ENCODE measurements around the gene RPS6KB1.
"Not testable (repeated sequence)": the region's sequence is repeated elsewhere in the genome, so short reads cannot be mapped to it uniquely, and the experiment has no call there.

RPS6KB1 gene

DNA sequence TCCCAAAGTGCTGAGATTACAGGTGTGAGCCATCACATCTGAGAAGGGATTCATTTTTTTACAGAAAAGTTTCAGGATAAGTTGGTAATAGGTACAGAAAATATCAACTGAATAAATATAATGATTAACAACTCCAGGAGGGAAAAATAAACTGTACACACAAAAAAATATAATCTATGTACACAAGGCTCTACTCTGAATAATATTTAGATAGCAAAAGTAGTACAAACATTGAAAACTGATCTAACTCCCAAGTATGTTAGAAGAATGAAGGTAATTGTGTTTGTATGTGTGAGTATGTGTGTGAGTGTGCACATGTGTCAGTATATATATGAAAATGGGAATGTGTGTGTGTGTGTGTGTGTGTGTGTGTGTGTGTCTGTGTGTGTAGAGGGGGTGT, 20.6 kb upstream of the RPS6KB1 start:
- DNase-seq: no peak

DNA sequence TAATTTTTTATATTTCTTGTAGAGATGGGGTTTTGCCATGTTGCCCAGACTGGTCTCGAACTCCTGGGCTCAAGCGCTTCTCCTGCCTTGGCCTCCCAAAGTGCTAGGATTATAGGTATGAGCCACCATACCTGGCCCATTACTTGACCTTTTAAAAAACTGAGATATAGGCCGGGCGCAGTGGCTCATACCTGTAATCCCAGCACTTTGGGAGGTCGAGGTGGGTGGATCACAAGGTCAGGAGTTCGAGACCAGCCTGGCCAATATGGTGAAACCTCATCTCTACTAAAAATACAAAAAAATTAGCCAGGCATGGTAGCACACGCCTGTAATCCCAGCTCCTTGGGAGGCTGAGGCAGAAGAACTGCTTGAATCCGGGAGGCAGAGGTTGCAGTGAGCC, 19.5 kb upstream of the RPS6KB1 start:
- DNase-seq: not testable (repeated sequence)

DNA sequence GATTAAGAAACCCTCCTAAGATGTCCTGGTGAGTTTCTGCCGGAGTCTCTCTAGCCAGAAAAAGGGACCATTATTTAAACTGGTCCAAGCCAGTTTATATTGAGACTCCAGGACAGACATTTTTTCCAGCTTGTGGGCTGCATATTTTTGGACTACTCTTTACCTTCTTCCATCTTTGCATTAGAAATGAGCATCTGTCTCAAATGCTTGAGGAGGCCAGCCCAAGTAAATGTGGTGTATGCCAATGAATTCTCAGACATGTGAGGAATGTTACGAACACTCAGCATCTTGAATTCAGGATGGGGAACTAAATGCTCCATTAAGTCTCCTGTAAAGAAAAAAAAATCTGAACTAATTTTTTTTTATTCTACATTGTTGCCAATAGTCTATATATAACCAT, 18.5 kb upstream of the RPS6KB1 start:
- no peak for DNase-seq

DNA sequence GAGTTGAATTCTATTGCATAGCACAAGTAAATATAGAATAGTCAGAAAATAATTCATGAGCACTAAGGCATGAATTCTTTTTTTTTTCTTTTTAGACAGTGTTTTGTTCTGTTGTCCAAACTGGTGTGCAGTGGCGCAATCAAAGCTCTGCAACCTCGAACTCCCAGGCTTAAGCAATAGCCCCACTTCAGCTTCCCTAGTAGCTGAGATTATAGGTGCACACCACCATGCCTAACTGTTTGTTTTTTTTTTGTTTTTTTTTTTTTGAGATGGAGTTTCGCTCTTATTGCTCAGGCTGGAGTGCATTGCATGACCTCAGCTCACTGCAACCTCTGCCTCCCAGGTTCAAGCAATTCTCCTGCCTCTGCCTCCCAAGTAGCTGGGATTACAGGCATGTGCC, 16.8 kb upstream of the RPS6KB1 start:
- DNase-seq: no peak

DNA sequence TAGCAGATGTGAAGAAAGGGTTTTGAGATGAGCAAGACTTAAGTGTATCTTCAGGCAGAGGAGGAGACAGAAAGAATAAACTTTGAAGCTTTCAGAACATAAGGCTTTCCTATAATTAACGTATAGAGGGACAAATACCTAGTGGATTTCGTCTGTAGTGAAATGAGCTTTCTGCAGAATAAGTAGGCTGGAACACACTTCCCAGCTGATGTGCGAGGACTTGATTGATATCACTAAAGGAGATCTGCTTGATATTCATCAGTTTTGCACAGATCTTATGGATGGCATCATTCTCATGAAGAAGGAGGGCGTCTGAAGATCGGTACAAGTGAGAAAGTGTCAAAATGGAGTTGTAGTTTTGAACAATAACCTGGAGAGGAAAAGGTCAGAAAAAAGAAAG, 15.0 kb upstream of the RPS6KB1 start:
- DNase-seq: no peak

DNA sequence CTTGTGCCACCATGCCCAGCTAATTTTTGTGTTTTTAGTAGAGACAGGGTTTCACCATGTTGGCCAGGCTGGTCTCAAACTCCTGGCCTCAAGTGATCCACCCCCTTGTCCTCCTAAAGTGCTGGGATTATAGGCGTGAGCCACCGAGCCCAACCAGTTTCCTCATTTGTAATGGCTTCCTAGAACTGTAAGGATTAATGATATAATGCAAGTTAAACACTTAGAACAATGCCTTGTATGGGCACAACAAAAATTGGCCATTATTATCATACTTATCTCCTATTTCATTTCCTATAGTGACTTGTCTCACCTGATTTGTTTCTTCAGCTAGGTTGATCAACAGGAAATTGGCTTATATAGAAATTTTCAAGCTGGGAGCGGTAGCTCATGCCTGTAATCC, 14.3 kb upstream of the RPS6KB1 start:
- DNase-seq: no peak

DNA sequence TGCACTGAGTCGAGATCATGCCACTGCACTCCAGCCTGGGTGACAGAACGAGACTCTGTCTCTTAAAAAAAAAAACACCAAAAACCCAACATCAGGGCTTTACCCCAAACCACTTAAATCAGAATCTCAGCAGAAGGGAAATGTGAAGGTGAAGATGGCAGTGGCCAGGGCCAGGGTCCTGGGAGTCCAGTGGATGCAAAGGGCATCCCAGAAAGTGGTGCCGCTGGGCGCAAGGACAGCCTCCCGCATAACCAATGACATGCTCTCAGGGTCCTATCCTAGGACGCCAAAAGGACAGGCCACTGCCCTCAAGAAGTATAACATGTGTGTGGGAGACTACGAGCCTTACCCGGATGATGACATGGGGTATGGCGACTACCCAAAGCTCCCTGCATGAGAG, 8.1 kb upstream of the RPS6KB1 start:
- no peak for DNase-seq

DNA sequence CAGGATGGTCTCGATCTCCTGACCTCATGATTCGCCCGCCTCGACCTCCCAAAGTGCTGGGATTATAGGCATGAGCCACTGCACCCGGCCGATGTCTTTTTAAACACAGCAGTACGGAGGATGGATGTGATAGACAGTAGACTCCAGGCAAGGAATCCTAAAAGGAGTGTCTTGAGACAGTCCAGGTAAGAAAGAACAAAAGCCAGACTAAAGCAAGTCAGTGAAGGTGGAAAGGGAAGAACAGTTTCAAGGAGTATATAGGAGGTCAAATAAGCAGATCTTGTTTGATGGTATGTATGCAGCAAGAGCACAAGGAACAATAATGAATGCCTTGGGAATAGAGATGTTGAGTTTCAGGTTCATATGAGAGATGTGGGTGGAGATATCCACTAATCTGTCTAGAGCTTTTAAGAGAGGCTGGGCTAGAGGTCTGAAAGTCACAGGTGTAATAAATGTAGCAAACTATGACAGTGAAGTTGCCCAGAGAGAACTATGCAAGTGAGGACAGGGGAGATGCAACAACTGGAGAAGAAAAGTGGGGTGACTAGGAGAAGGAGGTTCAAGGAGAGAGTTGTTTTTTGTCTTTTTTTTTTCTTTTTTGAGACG, 4.7 kb upstream of the RPS6KB1 start:
- DNase-seq: no peak

DNA sequence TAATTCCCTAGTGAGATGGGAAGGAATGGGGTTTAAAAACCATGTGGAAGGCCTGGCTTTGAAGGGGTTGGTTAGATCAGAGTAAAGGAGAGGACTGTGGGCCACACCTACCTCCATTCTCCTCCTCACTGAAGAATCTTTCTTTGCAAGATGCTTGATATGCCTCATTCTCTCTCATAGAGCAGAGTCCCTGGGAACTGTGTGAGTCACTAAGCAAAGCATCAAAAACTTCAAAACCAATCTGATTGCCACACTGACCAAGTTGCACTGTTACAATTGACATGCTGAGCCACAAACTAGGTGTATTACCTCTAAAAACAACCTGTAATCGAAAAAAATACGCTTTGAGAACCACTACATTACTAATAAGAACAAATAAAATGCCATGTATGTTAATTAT, 2.2 kb upstream of the RPS6KB1 start:
- DNase-seq: no peak

DNA sequence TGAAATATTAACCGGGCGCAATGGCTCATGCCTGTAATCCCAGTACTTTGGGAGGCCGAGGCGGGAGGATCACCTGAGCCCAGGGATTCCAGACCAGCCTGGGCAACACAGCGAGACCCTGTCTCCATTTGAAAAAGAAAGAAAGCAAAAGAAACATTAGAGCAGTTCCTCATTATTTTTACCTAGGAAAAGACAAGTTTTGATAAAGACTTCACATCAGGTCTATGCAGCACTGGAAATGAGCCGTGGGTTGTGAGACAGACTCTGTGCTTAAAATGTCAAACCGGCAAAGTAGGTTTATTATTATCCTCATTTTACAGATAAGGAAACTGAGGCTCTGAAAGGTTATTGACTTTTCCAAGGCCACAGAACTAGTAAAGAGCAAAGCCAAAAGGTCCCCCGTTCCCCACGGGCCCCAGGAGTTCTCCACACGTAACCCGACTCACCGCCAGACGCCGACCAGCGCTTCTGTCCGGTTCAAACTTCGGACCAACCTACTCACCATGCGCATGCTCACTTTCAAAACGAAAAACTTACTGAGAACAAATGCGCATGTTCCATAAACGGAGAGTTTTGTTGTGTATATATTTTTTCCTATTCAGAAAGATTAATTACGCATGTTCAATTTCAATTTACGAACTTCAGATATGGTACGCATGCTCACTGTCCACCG, 534 bp upstream of the RPS6KB1 start:
- no peak for DNase-seq

DNA sequence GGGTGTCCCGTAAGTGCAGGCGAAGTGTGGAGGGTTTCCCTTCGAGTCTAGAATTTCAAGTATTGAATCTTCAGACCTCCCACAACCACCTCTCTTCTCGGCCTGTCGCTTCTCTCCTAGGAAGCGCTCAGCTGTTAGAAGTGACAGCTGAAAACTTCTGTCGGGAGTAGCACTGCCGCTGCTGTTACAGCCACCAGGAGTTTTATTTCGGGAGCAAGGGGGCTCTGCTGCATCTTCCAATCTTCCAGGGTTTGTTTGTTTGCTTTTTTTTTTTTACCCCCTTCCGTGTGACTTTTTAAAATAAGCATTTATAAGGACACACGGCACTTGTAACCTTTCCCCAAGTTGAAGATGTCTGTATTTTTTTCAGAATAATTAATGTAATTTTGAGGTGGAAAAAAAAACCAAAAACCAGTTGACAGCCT, 767 bp downstream of the RPS6KB1 start:
- no peak for DNase-seq

DNA sequence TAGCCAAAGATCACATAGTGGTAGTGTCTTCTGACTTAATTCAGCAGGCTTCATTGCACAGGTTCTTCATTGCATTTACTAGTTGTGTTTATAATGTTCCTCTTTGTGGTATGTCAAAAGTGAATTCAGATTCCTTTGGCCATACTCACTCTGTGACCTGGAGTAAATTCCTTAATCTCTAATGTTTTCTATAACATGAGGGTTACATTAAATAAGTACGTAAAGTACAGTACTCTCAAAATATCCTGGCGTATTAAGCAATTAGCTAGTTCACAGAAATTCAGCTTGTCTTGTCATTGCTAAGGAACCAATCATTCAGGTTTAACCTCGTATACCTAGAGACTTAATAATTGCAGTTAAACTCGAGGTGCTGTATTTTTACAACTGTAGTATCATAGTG, 4.2 kb downstream of the RPS6KB1 start:
- DNase-seq: no peak

DNA sequence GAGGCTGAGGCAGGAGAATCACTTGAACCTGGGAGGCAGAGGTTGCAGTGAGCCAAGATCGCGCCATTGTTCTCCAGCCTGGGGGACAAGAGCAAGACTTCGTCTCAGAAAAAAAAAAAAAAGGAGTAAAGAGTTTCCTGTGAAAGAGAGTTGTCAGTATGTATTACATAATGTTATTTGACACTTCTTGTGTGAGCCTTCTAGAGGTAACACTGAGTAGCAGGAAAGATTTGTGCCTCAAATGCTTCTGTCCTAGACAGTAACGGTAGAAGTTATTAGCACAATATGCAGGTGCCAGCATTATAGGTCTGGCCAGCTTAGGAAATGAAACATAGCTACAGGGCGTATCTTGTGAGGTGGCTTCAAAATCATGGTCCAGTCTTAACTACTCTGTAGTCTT, 6.2 kb downstream of the RPS6KB1 start:
- no peak for DNase-seq

DNA sequence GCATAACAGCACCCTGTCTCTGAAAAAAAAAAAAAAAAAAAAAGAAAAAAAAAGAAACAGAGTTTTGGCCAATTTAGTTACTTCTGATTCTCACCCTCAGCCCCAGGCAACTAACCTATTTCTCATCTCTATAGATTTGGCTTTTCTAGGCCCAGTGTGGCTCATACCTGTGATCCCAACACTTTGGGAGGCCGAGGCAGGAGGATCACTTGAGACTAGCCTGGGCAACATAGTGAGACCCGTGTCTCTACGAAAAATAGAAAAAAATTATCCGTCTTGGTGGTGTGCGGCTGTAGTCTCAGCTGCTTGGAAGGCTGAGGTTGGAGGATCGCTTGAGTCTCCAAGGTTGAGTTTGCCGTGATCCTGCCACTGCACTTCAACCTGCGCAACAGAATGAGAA, 8.7 kb downstream of the RPS6KB1 start:
- DNase-seq: no peak

DNA sequence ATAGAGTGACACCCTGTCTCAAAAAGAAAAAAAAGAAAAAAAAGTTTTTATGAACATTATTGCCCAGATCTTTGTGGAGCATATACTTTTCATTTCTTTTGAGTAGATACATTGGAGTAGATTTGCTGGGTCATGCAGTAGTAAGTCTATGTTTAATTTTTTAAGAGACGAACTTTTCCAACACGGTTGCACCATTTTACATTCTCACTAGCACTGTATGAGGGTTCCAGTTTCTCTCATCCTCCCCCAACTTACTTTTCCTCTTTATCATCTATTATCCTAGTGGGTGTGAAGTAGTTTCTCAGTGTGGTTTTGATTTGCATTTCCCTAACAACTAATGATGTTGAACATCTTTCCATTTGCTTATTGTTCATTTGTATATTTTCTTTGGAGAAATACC, 10.5 kb downstream of the RPS6KB1 start:
- no peak for DNase-seq

DNA sequence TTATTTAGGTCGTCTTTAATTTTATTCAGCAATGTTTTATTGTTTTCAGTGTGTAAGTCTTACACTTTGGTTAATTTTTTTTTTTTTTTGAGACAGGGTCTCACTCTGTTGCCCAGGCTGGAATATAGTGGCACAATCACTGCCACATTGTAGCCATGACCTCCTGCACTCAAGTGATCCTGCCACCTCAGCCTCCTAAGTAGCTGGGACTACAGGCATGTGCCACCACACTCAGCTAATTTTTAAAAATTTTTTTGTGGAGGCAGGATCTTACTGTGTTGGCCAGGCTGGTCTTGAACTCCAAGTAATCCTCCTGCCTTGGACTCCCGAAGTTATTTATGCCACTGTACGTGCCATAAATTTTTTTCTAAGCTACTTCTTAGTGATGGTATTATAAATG, 14.5 kb downstream of the RPS6KB1 start:
- no peak for DNase-seq

DNA sequence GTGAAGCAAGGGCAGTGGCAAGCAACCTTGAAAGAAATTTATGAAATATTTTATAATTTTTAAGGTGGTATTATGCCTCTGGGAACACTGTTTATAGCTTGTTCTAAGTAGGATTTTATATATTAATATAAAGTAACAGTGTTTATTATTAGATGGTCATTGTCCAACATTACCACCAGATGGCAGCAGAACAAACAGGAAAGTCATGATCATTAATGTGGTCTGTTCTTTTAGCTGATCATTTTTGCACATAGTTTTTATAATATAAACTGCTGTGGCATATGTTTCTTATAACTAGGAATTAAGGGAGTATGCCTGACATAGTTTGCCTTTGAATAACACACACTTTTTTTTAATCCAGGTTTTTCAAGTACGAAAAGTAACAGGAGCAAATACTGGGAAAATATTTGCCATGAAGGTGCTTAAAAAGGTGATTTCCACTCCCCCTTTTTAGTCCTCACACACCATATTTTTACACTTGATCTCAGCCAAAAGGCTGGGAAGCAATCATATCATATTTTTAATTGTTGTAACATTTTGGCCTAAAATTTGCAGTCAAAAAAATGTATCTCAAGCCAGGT, 21.4 kb downstream of the RPS6KB1 start:
- no peak for DNase-seq

DNA sequence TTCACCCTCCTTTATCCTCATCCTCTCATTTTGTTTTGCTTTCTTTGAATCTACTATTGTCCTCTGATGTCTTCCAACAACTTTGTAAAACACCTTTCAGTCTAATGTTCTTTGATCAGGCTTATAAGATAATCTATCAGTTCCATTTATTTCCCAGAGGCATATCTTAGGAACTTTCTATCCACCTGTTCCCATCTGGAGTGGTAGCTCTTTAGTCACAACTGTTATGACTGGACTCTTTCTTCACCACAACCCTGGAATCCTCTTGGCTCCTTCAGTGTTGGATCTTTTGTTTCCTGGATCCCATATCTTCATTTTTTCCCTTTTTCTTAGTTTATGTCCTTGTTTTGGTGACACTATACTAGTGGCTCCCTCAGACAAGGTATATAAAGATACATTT, 23.5 kb downstream of the RPS6KB1 start:
- DNase-seq: no peak

DNA sequence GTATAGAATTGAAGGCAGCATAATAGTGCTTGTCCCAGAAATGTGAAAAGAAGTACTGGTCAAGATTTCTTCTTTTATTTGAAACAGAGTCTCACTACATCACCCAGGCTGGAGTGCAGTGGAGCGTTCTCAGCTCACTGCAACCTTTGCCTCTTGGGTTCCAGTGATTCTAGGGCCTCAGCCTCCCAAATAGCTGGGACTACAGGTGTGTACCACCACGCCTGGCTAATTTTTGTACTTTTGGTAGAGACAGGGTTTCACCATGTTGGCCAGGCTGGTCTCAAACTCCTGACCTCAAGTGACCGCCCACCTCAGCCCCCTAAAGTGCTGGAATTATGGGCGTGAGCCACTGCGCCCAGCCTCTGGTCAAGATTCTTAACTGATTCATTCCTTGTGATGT, 27.7 kb downstream of the RPS6KB1 start:
- not testable (repeated sequence) for DNase-seq

DNA sequence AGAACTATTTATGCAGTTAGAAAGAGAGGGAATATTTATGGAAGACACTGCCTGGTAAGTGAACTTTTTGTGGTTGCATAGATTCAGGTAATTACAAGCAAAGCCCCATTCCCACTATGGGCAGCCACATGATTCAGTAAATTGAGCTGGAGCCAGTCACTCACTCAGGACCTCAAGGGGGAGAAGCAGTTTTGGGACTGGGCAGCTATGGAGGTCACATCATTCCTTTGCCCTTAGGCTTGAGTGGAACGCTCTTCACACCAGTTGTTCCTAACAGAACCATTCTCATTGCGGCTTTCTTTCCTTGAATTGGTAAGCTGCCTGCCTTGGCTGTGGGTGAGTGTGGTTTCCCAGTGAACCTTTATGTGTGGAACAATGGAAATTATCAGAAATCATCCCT, 37.2 kb downstream of the RPS6KB1 start:
- DNase-seq: not testable (repeated sequence)

DNA sequence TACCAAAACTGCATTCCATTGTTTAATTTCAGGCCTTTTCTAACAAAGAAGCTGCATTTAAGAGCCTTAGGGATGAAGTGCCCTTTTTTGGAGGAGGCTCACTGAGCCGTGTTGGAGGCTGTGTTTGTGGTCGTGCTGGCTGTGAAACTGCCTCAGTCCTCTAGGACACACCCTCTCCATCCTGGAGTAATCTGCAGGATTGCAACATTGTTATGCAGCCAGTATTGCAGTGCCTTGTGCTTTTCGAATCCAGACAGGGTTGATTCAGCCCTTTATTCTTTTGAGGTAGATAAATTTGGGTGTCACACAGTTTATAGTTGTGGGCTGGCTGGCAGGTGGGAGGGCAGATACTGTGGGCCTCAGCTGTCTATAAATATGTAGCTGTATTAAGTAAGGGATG, 37.8 kb downstream of the RPS6KB1 start:
- not testable (repeated sequence) for DNase-seq

DNA sequence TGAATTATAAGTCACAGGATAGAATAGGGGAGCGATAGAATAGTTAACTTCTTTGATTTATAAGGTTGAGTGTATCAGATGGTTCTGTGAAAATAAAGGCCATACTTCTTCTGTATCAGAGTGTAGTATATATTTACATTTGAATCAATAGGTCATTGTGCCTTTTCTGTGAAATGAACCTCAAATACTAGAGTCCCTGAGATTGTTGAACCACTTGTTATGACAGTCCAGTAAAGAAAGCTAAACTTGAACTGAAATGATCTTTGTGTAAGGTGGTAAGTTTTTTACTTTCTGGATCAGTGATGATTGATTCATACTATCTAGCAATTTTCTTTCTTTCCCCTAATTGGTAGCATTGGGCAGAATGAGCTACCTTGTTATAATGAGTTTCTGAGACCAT, 40.4 kb downstream of the RPS6KB1 start:
- DNase-seq: not testable (repeated sequence)

DNA sequence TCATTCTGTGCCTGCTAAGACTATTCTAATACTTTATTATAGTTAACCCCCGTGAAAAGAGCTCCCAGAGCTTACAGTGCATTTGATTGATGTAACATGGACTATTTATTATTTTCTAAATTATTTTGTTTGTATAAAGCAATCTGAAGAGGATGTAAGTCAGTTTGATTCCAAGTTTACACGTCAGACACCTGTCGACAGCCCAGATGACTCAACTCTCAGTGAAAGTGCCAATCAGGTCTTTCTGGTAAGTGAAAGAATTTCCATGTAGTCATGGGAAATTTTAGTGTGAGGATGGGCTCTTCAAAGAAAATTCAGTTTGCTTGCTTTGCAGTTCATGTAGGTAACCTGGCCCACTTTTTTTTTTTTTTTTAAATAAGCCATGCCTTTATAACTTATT, 47.8 kb downstream of the RPS6KB1 start:
- not testable (repeated sequence) for DNase-seq

DNA sequence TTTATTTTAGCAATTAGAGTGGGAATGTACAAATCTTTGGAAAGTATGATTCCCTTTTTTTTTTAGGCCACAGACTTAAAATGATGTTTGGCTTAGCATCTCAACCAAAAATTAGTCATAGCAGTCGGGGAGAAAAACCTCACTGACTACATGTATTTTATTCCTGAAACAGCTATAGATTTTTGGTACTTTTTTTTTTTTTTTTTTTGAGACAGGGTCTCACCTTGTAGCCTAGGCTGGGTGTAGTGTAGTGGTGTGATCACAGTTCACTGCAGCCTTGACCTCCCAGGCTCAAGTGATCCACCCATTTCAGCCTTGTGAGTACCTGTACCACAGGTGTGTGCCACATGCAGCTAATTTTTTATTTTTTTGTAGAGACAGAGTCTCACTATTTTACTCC, 48.2 kb downstream of the RPS6KB1 start:
- no peak for DNase-seq

DNA sequence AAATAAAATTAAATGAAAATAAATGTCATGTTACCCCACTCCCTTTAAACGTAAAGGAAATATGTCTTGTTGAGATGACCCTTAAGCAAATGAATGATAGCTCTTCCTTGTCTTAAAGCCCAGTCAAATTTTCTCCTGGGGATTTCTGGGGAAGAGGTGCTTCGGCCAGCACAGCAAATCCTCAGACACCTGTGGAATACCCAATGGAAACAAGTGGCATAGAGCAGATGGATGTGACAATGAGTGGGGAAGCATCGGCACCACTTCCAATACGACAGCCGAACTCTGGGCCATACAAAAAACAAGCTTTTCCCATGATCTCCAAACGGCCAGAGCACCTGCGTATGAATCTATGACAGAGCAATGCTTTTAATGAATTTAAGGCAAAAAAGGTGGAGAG, 53.5 kb downstream of the RPS6KB1 start:
- DNase-seq: not testable (repeated sequence)

Data from islet precursor cell (in vitro differentiated cells).